CD1c-positive myeloid dendritic cell (primary cell): Measurements from ENCODE around the gene ZNF777.
A peak's percentile ranks its signal among the peaks of the same experiment; 100 is the strongest.
"Not testable (repeated sequence)": the region's sequence is repeated elsewhere in the genome, so short reads cannot be mapped to it uniquely, and the experiment has no call there.

Source experiments
- DNase-seq: peaks from one replicate; pipeline ENCODE4 v3.0.0-alpha.2; 2016; ENCODE audit errors: extremely low spot score

The ZNF777 gene

GRCh38 chr7:149455175-149455950 lies 5.5 kb downstream of the ZNF777 start:
- DNase-seq = no peak

GRCh38 chr7:149454750-149455149 lies 6.1 kb downstream of the ZNF777 start:
- DNase-seq = no peak

- DNase-seq = no peak
Observed at GRCh38 chr7:149454006-149454405, 6.9 kb downstream of the ZNF777 start.

- no peak for DNase-seq
Observed at GRCh38 chr7:149450821-149451220, 10.0 kb downstream of the ZNF777 start.

- DNase-seq = no peak
Observed at GRCh38 chr7:149449897-149450296, 11.0 kb downstream of the ZNF777 start.

GRCh38 chr7:149448961-149449360 lies 11.9 kb downstream of the ZNF777 start:
- no peak for DNase-seq

GRCh38 chr7:149446026-149446425 lies 14.8 kb downstream of the ZNF777 start:
- DNase-seq = not testable (repeated sequence)

GRCh38 chr7:149444287-149444686 lies 16.6 kb downstream of the ZNF777 start:
- no peak for DNase-seq

GRCh38 chr7:149443523-149443922 lies 17.3 kb downstream of the ZNF777 start:
- DNase-seq = no peak

GRCh38 chr7:149442924-149443323 lies 17.9 kb downstream of the ZNF777 start:
- DNase-seq = no peak

- no peak for DNase-seq
Observed at GRCh38 chr7:149440222-149440621, 20.6 kb downstream of the ZNF777 start.

- DNase-seq = no peak
Observed at GRCh38 chr7:149436358-149436757, 24.5 kb downstream of the ZNF777 start.

GRCh38 chr7:149433124-149433523 lies 27.7 kb downstream of the ZNF777 start:
- no peak for DNase-seq

- DNase-seq = no peak
Observed at GRCh38 chr7:149432121-149432691, 28.7 kb downstream of the ZNF777 start.

GRCh38 chr7:149431486-149432120 lies 29.3 kb downstream of the ZNF777 start:
- DNase-seq = no peak

GRCh38 chr7:149430192-149430591 lies 30.7 kb downstream of the ZNF777 start:
- no peak for DNase-seq

- DNase-seq = no peak
Observed at GRCh38 chr7:149427893-149428292, 33.0 kb downstream of the ZNF777 start.

- no peak for DNase-seq
Observed at GRCh38 chr7:149427096-149427680, 33.7 kb downstream of the ZNF777 start.

- DNase-seq = no peak
Observed at GRCh38 chr7:149423449-149424110, 37.3 kb downstream of the ZNF777 start.

GRCh38 chr7:149422914-149423301 lies 38.0 kb downstream of the ZNF777 start:
- peak; percentile 6 for DNase-seq

- peak; percentile 85 for DNase-seq
Observed at GRCh38 chr7:149422162-149422913, 38.5 kb downstream of the ZNF777 start.
